H1 (cell line): ENCODE results near the gene CD300C. TPM values are rescaled to one million over a fixed set of nuclear protein-coding genes. Genes with fewer than 3 reads are reported as not detected.

ENCODE experiments used
- BCL11A ChIP-seq, 2 experiments: IDR thresholded peaks; one replicate each; pipeline ENCODE4 v1.6.1; 2011; ENCODE audit warnings: low read depth in 2 of 2, low read length in 2 of 2, mild to moderate bottlenecking in 2 of 2
- CBX5 ChIP-seq: fragments of 300-800, 300-1000 bp; sonication (generic); IDR thresholded peaks from 2 replicates; pipeline ENCODE4 v1.7.1; 2016; ENCODE audit warnings: antibody characterized with exemption, low read length, low read depth
- CHD1 ChIP-seq: IDR thresholded peaks from 2 replicates; pipeline ENCODE4 v1.6.1; 2012; ENCODE audit warnings: low read depth, low read length, improper control_type of control experiment
- KDM1A ChIP-seq: fragments of 200-600, 300-600 bp; sonication (generic); IDR thresholded peaks from 2 replicates; pipeline ENCODE4 v1.7.1; 2016; ENCODE audit warnings: mild to moderate bottlenecking, low read length, borderline replicate concordance
- NRF1 ChIP-seq: IDR thresholded peaks from 2 replicates; pipeline ENCODE4 v1.6.1; 2011; ENCODE audit warnings: mild to moderate bottlenecking, low read depth, low read length, improper control_type of control experiment
- TCF12 ChIP-seq: IDR thresholded peaks from 2 replicates; pipeline ENCODE4 v1.6.1; 2011; ENCODE audit warnings: low read depth, mild to moderate bottlenecking, low read length
- polyA plus RNA-seq, 7 experiments: library from polyadenylated mRNA; depleted of rRNA in 3 of 7; stranded (reverse) in 5 of 7; unstranded in 2 of 7; fragments of >200 nt in 5 of 7; fragments of 200-250 nt in 2 of 7; gene quantifications; 1 replicate in 5 of 7; 2 replicates in 1 of 7; 4 replicates in 1 of 7; pipeline versions ENCODE4 v1.2.1 to v1.2.3, GENCODE V29; 2011 to 2013; ENCODE audit warnings: missing spikeins in 2 of 7, mixed read lengths in 2 of 7
- total RNA-seq: library from RNA; stranded (reverse); fragmentation: NEBNext Ultra II Directional; extraction: Animal tissue kit (Norgen Biotek cat#: 25700); gene quantifications from 2 replicates; pipeline ENCODE4 v1.2.1, GENCODE V29; 2021
- TF ChIP-seq, protein P1 (sequence below): fragments of 300-600 bp; sonication (generic); IDR thresholded peaks from 2 replicates; pipeline ENCODE4 v1.7.1; 2012; ENCODE audit warnings: low read length, moderate library complexity, mild to moderate bottlenecking, inconsistent platforms; ENCODE audit not compliant: insufficient replicate concordance
- TF ChIP-seq, protein P2 (sequence below): IDR thresholded peaks from 2 replicates; pipeline ENCODE4 v1.6.1; 2011; ENCODE audit warnings: low read length, improper control_type of control experiment
- TF ChIP-seq, protein P3 (sequence below): IDR thresholded peaks from 2 replicates; pipeline ENCODE4 v1.6.1; 2012; ENCODE audit warnings: low read length, inconsistent platforms

The CD300C gene
- total and polyA plus RNA-seq, 2 of the 8 experiments (the other 6 are each of a cell fraction or from before 2014, with no cell fraction given) = not detected

DNA sequence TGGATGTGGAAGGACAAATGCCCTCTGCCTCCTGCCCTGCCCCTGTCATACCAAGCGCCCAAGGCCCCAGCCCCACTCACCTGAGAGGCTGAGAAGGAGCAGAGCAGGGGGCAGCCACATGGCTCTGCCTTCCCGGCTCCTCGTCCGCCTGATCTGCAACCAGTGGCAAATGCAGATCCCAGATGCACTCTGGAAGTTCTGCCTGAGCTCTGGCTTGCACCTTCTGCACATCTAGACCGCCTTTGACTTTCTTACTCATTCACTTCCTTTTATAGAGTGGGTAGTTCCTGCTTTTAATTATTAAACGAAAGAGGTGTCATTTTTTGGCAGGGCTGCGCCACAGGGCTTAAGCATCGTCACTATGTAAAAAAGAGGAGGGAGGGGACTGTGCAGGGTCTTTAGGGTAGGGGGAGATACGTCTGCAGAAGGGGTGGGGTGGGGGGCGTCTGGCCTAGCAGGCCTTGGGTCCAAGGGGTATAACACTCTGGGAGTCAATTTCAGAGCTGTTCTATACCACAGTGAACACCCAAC, 14.6 kb downstream of the CD300C start, which contains the start of gene CD300LB (continued):
- TF ChIP-seq, protein P1, sequence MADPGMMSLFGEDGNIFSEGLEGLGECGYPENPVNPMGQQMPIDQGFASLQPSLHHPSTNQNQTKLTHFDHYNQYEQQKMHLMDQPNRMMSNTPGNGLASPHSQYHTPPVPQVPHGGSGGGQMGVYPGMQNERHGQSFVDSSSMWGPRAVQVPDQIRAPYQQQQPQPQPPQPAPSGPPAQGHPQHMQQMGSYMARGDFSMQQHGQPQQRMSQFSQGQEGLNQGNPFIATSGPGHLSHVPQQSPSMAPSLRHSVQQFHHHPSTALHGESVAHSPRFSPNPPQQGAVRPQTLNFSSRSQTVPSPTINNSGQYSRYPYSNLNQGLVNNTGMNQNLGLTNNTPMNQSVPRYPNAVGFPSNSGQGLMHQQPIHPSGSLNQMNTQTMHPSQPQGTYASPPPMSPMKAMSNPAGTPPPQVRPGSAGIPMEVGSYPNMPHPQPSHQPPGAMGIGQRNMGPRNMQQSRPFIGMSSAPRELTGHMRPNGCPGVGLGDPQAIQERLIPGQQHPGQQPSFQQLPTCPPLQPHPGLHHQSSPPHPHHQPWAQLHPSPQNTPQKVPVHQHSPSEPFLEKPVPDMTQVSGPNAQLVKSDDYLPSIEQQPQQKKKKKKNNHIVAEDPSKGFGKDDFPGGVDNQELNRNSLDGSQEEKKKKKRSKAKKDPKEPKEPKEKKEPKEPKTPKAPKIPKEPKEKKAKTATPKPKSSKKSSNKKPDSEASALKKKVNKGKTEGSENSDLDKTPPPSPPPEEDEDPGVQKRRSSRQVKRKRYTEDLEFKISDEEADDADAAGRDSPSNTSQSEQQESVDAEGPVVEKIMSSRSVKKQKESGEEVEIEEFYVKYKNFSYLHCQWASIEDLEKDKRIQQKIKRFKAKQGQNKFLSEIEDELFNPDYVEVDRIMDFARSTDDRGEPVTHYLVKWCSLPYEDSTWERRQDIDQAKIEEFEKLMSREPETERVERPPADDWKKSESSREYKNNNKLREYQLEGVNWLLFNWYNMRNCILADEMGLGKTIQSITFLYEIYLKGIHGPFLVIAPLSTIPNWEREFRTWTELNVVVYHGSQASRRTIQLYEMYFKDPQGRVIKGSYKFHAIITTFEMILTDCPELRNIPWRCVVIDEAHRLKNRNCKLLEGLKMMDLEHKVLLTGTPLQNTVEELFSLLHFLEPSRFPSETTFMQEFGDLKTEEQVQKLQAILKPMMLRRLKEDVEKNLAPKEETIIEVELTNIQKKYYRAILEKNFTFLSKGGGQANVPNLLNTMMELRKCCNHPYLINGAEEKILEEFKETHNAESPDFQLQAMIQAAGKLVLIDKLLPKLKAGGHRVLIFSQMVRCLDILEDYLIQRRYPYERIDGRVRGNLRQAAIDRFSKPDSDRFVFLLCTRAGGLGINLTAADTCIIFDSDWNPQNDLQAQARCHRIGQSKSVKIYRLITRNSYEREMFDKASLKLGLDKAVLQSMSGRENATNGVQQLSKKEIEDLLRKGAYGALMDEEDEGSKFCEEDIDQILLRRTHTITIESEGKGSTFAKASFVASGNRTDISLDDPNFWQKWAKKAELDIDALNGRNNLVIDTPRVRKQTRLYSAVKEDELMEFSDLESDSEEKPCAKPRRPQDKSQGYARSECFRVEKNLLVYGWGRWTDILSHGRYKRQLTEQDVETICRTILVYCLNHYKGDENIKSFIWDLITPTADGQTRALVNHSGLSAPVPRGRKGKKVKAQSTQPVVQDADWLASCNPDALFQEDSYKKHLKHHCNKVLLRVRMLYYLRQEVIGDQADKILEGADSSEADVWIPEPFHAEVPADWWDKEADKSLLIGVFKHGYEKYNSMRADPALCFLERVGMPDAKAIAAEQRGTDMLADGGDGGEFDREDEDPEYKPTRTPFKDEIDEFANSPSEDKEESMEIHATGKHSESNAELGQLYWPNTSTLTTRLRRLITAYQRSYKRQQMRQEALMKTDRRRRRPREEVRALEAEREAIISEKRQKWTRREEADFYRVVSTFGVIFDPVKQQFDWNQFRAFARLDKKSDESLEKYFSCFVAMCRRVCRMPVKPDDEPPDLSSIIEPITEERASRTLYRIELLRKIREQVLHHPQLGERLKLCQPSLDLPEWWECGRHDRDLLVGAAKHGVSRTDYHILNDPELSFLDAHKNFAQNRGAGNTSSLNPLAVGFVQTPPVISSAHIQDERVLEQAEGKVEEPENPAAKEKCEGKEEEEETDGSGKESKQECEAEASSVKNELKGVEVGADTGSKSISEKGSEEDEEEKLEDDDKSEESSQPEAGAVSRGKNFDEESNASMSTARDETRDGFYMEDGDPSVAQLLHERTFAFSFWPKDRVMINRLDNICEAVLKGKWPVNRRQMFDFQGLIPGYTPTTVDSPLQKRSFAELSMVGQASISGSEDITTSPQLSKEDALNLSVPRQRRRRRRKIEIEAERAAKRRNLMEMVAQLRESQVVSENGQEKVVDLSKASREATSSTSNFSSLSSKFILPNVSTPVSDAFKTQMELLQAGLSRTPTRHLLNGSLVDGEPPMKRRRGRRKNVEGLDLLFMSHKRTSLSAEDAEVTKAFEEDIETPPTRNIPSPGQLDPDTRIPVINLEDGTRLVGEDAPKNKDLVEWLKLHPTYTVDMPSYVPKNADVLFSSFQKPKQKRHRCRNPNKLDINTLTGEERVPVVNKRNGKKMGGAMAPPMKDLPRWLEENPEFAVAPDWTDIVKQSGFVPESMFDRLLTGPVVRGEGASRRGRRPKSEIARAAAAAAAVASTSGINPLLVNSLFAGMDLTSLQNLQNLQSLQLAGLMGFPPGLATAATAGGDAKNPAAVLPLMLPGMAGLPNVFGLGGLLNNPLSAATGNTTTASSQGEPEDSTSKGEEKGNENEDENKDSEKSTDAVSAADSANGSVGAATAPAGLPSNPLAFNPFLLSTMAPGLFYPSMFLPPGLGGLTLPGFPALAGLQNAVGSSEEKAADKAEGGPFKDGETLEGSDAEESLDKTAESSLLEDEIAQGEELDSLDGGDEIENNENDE = no peak
- TF ChIP-seq CBX5 (no peak), CHD1 (no peak), NRF1 (no peak), TCF12 (no peak), KDM1A (no peak), BCL11A (IDR thresholded peaks at IDR 0.05; ENCODE audit: low read depth in 2 of 2, low read length in 2 of 2) (no peak)
- TF ChIP-seq, protein P2, sequence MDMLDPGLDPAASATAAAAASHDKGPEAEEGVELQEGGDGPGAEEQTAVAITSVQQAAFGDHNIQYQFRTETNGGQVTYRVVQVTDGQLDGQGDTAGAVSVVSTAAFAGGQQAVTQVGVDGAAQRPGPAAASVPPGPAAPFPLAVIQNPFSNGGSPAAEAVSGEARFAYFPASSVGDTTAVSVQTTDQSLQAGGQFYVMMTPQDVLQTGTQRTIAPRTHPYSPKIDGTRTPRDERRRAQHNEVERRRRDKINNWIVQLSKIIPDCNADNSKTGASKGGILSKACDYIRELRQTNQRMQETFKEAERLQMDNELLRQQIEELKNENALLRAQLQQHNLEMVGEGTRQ = no peak
- TF ChIP-seq, protein P3, sequence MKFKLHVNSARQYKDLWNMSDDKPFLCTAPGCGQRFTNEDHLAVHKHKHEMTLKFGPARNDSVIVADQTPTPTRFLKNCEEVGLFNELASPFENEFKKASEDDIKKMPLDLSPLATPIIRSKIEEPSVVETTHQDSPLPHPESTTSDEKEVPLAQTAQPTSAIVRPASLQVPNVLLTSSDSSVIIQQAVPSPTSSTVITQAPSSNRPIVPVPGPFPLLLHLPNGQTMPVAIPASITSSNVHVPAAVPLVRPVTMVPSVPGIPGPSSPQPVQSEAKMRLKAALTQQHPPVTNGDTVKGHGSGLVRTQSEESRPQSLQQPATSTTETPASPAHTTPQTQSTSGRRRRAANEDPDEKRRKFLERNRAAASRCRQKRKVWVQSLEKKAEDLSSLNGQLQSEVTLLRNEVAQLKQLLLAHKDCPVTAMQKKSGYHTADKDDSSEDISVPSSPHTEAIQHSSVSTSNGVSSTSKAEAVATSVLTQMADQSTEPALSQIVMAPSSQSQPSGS = no peak
